ENCODE results near the gene PHETA1.

Gene PHETA1, protein sequence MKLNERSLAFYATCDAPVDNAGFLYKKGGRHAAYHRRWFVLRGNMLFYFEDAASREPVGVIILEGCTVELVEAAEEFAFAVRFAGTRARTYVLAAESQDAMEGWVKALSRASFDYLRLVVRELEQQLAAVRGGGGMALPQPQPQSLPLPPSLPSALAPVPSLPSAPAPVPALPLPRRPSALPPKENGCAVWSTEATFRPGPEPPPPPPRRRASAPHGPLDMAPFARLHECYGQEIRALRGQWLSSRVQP

DNA sequence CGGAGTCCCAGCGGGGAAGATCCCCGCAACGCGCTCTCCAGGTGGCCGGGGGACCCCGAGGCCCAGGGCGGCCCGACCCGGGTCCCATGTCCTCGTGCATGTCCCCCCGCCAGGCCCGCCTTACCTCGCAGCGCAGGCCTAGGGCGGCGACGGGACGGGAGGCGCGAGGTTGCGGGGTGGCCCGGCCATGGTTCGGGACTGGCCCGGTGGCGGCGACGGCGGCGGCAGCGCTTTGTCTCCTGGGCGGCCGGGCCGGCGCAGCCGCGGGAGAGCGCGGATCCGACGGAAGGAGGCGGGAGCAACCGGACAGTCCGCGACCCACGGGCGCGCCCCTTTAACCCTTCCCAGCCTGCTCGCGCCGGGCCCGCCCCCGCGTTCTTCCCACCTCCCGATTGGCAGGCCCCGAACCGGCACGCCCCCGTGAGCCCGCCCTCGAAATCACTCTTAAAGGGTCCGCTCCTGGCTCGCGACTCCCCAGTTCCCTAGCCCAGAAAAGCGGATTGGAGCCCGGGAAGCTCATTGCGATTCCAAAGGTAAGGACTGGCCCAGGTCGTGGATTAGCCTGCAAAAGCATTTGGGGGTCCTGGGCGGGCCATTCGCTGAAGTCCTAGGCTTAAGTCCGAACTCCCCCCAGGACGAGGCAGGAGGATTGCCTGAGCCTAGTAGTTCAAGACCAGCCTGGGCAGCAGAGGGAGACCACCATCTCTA lies at the start of gene PHETA1:
PHETA1 (minus strand) TSS at position 308 of the 708 bp plus-strand sequence. CDS start 5,668 bp downstream, outside the sequence.
- DNase-seq (ENCODE audit: low read depth), result peak; percentile 67

DNA sequence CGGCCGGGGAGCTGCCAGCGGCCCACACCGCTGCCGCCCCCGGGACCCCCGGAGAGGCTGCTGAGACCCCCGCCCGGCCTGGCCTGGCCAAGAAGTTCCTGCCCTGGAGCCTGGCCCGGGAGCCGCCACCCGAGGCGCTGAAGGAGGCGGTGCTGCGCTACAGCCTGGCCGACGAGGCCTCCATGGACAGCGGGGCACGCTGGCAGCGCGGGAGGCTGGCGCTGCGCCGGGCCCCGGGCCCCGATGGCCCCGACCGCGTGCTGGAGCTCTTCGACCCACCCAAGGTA lies 49.6 kb upstream of the PHETA1 start:
- DNase-seq (ENCODE audit: low read depth), result no peak

DNA sequence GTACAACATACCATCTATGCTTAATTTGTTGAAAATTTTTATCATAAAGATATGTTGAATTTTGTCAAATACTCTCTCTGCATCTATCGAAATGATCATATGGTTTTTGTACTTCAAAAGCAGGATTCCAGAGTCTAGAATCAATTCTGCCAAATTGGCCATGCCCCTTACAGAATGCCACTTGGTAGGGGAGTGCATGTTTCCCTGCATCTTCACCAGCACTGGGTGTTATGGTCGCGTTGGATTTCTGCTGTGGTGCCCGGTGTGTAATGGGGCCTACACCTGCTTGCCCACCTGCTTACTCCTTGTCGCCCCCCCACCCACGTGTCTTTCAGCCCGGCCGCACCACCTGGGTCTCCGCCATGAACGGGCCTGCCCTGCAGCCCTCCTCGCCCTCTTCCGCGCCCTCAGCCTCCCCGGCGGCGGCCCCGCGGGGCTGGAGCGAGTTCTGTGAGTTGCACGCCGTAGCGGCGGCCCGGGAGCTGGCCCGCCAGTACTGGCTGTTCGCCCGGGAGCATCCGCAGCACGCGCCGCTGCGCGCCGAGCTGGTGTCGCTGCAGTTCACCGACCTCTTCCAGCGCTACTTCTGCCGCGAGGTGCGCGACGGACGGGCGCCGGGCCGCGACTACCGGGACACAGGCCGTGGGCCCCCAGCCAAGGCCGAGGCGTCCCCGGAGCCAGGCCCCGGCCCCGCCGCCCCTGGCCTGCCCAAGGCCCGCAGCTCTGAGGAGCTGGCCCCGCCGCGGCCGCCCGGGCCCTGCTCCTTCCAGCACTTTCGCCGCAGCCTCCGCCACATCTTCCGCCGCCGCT lies 49.1 kb upstream of the PHETA1 start:
- DNase-seq (ENCODE audit: low read depth), result no peak

DNA sequence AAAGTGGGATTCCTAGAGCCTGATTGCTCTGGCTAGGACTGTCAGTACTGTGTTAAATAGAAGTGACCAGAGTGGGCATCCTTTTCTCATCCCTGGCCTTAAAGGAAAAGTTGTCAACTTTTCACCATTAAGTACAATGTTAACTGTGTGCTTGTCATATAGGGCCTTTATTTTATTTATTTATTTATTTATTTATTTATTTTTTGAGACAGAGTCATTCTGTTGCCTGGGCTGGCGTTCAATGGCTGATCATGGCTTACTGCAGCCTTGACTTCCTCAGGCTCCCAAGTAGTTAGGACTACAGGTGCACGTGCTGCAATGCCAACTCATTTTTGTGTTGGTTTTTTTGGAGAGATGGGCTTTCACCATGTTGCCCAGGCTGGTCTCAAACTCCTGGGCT lies 48.4 kb upstream of the PHETA1 start:
- no peak for DNase-seq (ENCODE audit: low read depth)

DNA sequence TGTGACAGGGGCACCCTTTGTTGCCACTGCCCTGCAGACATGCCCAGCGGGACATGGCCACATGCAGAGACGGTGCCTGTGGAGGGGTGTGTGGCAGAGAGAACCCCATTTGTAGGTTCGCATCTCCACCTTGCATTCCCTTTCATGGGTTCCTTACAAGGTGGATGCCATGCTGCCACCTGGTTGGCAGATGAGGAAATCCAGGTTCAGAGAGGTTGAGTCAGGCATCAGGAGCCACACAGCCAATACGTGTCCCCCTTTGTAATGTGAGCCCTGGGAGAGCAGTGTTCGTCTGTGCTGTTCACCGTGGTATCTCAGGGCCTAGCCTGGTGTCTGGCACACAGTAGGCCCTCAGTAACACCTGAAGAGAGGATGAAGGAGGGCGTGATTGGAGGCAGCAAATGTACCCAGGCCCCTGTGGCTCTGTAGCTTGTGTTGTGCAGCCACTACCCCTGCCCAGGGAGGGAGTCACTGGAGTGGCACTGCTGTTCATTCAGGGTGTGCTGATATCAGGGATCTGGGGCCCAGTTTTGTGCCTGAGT lies 45.9 kb upstream of the PHETA1 start:
- no peak for DNase-seq (ENCODE audit: low read depth)

DNA sequence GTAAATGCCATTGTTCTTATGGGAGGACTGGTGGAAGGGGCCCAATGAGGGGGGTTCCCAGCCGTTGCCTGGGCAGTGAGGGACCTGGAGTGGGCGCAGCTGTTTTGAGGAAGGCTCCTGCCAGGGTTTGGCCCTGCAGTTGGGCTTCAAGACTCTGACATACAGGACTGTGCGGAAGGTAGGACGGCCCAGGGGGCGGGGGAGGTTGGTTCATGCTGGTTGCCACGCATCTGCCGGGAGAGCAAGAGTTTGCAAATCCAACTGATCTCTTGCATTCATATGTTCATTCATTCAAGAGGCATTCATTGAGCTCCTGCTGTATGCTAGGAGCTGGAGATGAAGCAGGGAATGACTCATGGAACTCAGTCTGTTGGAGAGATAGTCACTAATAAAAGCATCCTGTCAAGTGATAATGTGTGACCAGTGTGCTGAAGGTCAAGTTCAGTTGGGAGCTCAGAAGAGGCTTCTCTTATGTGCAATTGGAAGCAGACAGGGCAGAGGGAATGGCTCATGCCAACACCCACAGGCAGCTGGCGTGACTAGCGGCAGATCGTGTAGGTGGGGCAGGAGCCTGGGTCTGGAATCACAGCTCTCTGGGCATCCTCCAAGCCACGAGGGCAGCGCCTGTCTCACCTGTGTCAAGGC lies 44.7 kb upstream of the PHETA1 start:
- no peak for DNase-seq (ENCODE audit: low read depth)

DNA sequence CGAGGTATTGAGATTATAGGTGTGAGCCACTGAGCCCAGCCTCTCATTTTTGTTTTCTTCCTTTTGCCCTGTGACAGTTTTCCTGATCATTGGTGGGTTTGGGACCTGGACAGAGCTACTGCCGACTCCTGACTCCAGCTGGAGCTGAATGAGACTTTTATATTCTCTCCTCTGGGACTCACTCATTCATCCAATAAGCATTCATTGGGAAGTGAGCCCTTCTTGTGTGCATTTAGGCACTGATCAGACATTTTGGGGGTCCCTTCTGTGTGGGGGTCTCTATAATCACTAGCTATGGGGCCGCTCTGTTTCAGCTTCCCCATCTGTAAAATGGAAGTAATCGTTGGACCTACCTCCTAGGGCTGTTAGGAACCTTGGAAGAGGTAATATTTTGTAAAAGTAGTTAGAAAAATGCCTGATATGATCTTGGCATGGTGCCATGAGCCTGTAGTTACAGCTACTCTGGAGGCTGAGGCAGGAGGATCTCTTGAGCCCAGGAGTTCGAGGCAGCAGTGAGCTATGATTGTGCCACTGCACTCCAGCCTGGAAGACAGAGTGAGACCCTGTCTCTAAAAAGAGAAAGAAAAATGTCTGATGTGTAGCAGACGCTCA lies 44.0 kb upstream of the PHETA1 start:
- DNase-seq (ENCODE audit: low read depth), result no peak

DNA sequence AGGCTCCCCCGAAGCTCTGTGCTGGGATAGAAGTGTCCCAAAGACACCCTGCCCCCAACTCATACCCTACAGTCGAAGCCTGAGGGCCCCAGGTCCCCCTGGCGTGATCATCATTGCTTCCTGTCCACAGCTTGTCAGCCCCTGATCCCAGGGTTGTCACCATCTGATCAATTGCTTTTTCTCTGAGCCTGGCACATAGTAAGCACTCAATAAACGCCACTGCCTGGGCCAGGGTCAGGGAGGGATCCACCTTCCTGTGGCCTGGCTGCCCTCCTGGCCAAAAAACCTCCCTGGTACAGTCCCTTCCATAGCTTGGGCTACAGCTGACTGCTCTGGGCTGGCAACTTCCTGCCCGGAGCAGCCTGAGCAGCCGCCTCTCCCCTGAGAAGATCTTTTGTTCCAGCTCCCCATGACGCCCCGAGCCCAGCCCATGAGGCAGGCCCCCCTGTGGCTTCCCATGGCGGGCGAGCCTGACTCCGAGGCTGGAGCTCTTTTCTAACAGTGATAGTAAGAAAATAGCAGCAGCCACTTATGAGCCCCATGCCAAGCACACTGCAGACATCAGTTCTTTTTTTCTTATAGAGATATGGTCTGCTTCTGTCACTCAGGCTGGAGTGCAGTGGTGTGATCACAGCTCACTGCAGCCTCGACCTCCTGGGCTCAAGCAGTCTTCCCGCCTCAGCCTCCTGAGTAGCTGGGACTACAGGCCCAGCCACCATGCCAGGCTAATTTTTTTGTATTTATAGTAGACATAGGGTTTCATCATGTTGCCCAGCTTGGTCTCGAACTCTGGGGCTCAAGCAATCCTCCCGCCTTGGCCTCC lies 43.3 kb upstream of the PHETA1 start:
- no peak for DNase-seq (ENCODE audit: low read depth)

DNA sequence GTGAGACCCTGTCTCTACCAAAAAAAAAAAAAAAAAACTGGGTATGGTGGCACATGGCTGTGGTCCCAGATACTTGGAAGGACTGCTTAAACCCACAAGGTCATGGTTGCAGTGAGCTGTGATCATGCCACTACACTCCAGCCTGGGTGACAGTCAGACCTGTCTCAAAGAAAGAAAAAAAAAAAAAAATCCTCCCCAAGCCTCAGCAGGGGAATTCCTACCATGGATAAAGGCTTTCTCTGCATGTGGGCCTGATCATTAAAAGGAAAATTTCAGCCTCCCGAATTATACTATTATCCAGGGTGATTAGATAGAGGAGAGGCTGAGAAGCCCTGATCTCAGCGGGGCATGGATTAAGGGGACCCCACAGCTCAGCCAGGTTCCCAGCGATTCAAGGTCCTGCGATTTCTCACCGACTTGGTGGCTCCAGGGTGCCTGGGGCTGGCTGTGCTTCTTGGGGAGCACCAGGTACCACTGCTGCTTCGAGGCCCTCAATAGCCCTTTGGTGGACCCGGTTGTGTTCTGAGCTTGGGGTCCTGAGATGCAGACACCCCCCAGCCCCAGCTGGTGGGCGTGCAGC lies 42.4 kb upstream of the PHETA1 start:
- no peak for DNase-seq (ENCODE audit: low read depth)

DNA sequence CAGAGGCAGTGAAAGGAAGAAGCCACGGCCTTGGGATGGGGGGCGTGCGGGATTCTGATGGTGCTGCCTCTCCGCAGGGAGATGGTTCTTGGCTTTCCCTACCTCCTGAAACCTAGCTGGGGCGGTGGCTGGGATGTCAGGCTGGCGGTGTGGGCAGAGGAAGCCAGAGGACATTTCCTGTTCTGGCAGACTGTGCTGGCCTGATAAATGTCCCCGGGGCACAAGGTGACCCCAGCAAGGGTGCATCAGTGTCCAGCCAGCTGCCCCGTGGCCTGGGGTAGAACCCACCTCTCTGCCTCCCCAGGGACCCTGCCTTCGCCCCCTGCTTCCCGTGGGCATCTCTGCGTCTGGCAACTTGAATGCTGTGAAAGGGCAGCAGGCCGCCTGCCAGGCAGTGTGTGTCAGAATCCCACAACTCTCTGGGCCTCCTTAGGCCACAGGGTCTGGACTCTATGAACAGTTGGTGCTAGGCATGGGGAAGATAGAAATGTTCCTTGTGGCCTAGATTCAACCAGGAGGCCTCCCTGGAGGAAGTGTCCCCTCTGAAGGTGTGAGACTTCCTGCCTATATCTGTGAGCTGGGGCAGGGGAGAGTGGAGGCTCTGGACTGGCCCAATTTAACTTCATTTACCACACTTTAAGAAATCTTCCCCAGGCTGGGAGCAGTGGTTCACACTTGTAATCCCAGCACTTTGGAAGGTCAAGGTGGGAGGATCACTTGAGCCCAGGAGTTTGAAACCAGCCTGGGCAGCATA lies 41.7 kb upstream of the PHETA1 start:
- DNase-seq (ENCODE audit: low read depth), result no peak

DNA sequence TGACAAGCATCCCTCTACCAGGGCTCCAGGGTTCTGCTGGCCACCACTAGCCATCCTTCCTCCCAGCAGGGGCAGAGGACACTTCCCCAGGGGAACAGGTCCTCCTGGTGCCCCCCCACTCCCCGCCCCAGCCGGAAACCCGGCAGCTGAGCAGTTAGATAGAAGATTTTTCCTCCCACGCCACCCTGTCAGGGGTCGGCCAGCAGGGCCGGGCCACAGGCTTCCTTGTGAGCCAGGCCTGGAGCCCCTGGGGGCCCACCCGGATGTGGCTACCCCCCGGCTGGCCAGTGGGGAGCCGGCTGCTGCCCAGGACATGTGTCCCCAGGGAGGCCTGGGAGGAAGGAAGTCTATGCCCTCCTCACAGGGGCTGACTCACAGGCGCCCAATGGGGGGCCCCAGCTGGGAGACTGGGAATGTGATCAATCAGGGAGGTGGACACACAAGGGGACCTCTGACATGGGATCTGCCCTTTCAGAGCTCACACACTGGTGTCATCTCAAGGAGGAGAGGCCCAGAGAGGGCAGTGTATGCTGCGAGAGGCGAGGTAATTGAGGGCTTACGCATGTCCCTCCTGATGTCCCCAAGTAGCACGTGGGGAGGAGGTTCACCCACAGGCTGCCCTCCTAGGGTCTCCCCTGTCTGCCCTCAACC lies 41.0 kb upstream of the PHETA1 start:
- no peak for DNase-seq (ENCODE audit: low read depth)

DNA sequence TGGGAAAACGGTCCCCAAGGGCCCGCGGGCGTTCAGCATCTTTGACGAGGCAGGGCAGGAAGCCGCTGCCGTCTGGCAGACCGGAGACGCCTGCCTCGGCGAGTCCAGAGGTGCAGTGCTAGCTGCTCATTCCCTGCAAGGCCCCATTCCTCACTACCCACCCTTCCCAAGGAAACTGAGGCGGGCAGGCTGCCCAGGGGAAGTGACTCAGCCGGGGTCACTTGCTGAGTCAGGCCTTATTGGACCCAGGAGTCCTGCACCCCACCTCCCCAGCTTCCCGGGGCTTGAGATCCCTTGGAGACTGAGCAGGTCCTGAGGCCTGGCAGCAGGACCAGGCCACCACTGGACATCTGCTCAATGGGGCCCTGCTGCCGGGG lies 40.5 kb upstream of the PHETA1 start:
- no peak for DNase-seq (ENCODE audit: low read depth)

DNA sequence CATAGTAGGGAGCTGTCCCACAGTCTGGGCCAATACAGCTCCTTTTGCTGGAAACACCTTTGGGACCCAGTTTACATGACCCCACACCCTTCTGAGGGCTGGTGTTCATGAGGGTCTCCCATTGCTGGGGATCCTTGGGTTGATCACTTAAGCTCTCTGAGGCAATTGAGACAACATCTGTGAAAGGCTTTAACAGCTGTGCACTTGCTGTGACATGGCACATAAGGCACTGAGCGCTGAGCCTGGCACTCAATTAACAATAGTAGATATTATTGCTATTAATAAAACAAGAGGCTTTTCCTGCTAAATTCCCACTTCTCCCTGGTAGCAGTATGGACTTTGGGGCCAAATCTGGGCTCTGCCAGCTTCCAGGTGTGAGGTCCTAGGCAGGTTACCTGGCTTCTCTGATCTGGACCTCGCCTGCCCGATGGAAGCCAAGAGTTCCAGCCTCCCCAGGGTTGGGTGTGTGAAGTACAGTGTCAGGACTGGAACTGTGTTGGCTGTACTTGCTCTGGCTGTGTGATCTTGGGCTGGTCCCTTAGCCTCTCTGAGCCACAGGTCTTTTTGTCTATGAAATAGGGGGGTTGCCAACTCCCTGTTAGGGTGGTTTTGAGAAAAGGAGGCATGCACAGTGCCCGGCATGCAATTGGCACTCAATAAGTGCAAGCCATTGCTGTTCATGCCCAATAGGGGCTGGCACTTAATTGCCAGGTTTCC lies 39.9 kb upstream of the PHETA1 start:
- DNase-seq (ENCODE audit: low read depth), result no peak

DNA sequence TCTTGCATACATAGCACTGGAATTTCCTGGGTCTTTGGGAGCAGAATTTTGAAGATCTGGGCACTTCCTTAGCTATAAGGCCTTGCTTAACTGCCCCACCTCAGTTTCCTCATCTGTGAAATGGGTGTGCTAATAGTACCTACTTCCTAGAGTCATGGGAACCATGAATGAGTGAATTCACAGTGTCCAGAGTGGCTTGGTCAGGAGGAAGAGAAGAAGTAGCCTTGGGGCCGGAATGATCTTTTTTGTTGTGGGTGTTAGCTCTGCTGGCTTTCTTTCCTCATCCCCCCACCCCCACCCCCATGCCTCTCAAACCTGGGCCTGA lies 39.2 kb upstream of the PHETA1 start:
- DNase-seq (ENCODE audit: low read depth), result no peak

DNA sequence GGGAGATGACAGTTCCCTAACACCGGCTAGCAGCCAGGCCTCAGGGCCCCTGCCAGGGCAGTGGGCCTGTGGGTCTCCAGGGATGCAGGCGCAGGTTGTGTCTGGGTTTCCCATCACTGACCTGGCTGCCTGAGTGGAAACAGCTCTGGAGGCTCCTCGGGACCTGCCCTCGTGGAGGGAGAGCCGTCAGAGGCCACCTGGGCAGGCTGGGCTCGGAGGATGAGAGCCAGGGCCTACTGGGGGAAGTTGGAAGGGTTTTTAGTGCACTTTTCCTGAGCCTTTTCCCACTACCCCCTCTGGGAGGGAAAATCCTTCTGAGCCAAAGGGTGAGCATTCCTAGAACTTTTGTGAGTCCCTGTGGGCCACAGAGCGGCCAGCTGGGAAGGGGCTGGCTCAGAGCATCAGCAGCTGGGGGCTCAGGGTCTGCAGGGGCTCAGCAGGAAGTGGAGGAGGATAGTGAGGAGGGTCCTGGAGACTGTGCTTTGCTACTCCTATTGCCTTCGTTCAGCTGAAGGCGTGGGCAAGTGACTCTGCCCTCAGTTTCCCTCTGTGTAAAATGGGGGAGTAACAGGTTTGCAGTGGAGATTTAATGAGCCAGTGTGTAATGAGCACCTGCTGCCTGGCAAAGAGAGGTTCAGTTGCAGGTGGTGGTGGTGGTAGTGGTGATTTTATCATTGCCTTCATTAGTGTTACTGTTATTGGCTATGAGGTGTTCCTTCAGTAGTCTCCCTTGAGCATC lies 38.7 kb upstream of the PHETA1 start:
- no peak for DNase-seq (ENCODE audit: low read depth)

DNA sequence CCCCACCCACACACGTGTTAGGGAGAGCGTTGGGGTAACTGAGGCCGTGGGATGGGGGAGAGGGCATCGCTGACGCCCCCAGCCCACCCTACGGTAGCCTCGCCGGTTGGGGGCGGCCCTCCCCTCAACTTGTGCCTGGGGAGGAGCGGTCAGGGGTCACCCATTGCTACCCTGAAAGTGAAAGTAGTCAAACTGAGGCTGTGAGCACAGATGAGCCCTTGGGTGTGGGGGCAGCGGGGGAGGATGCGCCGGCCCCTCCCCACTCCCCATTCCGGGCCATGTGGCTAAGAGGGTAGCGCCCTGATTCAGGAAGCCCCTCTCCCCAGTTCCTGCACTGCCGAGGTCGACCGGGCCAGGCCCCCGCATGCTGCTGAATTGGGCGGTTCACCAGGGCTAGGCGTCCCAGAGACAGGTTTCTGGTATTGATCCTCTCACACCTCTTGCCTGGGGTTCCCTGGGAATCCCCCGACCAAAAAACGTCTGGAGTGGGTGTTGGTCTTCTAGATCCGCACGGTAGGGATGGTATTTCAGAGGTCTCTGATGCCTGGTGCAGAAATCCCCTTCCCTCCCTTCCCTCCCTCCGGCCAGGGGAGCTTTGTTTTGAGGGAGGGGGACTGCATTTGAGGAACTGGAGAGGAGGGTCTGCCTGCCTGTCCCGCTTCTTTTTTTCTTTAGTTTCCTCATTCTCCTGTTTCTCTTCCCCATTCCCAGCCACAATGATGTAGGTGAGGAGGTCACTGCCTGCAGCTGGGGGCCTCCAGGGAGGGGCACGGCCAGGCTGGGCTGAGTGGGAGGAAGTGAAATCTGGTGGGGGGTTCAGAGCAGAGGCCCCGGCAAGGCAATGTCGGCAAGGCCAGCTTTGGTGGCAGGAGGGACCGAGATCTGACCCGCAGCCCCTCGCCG lies 37.8 kb upstream of the PHETA1 start:
- no peak for DNase-seq (ENCODE audit: low read depth)

DNA sequence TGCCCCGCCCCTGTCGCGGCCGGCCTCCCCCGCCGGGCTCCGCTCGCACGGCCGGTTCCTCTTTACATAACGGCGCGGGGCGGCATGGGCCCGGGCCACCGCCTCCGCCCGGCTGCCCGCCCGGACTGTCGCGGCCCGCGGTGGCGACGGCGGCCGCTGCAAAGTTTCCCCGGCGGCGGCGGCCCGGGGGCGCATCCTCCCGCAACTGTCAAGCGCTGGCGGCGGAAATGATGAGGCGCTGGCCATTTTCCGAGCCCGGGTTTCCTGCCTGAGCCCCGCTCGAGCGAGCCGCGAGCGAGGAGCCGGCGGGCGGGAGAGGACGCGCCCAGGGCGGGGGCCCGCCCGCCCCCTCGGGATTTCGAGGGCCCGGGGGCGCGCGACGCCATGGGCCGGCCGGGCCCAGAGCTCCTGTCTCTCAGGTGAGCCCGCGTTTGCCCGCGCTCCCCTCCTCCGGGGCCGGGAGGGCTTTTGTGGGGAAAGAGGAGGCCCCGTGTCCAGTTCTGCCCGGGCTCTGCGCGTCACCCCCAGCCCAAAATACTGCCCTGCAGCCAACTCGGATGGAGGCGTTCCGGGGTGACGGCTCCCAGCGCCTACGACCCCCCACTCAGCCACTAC lies 37.1 kb upstream of the PHETA1 start, which contains the start of gene SH2B3:
SH2B3 (plus strand) TSS at position 65 of the 615 bp plus-strand sequence. CDS start 12,223 bp downstream, outside the sequence.
- no peak for DNase-seq (ENCODE audit: low read depth)

All from stimulated activated CD8-positive, alpha-beta memory T cell treated with anti-CD3 and anti-CD28 coated beads, Interleukin-15, amount 100 ng/mL, for 24 hours (primary cell).